T follicular helper cell (primary cell): ENCODE measurements around the gene LRP1B.

Experiments
- DNase-seq: peaks from one replicate; pipeline ENCODE4 v3.0.0-alpha.2; 2020; ENCODE audit warnings: low read depth

The LRP1B gene

DNA sequence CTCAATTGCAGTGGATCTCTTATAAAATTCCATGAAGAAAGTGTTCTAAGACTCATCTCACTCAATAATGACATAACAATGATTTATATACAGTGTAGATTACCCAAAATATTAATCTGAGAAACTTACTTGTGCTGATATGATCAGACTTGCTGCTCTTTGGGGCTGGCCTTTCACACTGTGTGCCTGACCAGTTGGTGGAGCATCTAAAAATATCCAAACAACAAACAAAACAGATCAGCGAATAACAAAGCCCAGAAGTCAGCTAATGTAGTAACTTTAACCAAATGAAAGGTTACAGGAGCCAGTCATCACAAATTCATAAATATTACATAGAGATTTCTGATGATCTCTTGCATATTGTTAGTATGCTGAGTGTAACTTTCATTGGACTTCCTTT, 1883.9 kb downstream of the LRP1B start:
- DNase-seq: no peak

DNA sequence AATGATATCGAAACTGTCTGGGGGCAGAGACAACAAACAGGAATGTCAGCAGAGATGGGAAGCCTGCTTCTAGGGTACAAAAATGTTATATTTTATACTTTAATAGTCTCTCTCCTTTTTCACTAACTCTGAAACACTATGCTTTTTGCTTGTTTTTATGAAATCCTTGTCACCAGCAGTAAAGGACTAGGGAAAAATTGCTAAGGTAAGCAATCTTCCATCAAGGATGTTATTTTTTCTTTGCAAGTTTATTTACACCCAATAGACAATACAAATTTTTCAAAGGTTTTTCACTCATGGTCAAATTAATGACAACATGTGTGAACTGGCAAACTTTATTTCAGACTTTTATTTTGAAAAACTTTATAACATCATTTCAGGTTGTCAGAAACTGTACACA, 1884.8 kb downstream of the LRP1B start:
- DNase-seq: no peak

DNA sequence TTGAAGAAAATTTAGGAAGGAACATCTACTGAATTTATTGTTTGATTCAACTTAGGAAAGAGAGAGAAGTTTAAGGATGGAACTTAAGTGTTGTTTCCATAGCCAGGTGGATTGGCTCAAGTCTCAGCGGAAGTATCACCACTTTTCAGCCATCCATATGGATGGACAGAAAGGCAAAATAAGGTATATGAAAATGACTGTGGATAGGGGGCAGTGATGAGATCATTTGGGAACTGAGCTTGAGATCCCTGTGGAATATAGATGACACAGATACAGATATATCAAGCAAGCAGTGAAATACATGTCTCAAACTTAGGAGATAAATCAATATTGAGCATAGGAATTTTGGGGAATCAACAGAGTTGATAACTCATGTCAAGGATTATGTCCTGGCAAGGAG, 1887.9 kb downstream of the LRP1B start:
- DNase-seq: no peak

DNA sequence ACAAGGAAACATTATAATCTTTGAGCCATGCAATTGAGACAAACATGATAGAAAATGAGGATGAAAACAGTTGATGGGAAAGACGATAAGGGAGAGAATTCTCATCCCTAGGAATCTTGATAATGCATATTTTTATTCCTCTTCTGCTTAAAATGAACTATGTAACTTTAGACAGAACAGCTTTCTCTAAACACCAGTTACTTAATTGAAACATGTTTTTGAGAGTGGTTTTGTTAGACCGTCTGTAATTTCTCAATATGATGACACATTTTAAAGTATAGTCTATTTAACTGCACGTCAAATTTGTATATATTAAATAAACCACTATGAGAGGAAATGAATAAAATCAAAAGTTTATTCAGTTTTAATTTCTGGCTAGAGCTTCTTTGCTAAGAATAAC, 1896.7 kb downstream of the LRP1B start:
- no peak for DNase-seq

DNA sequence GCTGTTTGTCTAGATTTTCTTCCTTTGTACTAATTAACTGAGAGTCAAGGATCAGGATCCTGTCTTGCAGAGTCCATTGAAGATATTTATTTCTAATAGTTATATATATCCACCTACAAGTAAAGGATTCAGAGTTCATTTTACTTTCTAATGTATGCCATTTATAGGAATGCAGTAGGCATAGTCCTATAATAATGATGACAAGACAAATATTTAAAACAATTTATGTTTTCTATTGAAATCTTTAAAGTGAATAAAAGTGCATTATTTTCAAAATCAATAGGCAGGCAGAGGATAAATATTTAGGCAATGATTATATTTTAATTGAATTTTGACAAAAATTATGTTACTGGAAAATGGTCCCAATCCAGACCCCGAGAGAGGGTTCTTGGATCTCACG, 1919.9 kb downstream of the LRP1B start:
- no peak for DNase-seq

DNA sequence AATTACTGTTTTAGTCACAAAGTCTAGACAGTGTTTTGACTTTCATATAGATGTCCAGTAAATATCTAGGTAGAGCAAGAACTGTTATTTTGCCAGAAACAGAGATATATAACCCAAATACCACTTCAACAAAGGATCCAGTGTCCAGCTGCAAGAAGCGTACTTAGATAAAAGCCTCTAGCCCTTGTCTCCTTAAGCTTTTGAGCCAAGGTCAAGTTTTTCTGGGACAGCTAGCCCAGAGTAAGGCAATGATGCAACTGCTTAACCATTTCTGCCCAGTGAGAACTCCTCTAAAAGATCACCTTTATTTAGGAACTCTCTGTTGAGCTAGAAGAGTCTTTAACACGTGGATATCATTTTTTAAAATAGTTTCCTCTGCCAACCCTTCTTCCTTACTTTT, 1925.7 kb downstream of the LRP1B start:
- no peak for DNase-seq

DNA sequence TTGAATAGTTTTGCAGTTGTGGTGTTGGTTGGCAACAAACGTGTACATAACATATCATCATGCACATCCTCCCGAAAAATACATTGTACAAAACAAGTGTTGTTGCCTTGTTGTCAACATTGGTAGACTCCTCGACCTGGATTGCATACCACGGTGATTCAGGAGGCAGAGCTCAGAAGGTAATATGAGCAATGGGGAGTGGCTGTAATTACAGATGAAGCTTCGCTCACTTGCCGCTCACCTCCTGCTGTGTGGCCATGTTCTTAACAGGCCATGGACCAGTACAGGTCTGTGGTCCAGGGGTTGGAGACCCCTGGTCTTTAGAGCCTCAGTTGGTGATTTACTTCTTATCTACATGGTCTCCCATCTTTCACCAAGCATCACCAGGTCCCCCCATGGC, 1927.5 kb downstream of the LRP1B start:
- no peak for DNase-seq

DNA sequence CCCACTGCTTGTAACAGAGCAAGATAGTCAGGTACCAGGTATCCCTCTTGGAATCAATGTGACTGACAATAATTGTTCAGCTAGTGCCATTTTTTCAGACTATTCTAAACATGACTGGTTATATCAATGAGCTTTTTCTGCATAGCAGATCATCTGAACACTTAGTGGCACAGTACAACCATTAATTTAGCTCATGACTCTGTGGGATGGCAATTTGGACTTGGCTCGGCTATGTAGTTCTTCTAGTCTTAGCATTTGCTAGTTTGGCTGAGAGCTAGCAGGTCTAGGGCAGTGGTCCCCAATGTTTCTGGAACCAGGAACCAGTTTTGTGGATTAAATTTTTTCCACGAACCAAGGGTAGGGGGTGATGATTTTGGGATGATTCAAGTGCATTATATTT, 1929.2 kb downstream of the LRP1B start:
- DNase-seq: no peak

DNA sequence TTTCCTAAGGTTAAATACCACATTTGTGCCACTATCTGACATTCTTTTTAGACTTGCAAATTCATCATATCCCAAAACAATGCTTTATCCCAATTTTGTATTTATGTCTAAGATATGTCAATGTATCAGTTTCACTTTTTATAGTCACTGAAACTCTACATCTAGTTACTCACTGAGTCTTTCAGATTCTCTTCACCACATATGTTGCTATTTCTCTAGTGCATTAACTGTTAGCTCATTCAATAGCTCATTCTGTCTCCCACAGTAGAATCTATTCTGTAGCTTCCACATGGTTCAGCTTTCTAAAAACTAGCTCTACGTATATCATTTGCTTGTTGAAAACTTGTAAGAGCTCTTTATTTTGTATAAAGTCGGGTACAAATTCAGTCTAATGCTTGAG, 1930.1 kb downstream of the LRP1B start:
- DNase-seq: no peak

DNA sequence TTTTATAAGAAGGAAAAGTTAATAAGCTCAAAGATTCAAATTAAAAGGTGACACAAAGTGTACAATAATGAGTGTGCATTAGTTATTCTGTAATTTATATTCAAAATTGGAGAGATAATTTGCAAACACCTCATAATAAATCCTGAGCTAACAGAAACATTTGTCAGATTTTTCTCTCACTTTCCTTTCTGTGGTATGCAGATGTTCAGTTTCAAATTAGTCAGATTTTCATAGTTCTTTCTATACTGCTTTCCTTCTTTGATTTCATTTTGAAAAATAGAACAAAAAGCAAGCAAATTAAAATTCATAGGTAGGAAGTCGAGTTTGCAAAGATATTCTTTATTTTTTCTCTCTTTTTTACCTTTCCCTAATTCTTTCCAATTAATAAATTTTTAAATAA, 1930.5 kb downstream of the LRP1B start:
- DNase-seq: no peak

DNA sequence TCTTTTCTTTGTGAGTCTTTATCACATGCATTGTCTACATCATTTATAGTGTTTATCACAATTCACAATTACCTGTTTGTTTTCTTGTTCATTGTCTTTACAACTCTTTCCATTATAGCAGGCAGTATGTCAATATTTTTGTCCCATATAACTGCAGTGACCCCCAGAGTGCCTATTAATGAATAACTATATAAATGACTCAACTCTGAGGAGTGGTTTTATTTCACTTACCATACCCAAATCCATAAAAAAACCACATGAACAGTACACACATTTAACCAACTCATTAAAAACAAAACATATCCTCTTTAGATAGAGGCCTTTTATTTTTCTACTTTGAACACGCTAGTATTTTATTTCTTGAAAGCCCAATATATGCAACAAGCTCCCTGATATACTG, 1931.5 kb downstream of the LRP1B start:
- DNase-seq: no peak

DNA sequence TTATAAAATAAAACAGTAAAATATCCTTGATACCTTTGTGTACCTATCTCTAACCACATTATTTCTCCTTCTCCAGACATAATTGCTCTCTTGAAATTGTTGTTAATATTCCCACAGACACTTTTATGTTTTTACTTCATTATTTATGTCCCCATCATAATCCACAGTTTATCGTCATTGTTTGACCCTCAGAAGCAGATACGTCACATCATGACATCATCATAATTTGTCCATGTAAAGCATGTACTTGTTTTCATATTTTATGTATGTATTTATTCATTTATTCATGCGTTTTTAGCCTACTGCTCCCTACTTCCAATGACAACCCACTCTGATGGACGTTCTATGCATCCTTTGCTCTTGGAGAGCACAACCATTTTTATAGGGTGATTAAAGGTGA, 1943.7 kb downstream of the LRP1B start:
- DNase-seq: no peak

DNA sequence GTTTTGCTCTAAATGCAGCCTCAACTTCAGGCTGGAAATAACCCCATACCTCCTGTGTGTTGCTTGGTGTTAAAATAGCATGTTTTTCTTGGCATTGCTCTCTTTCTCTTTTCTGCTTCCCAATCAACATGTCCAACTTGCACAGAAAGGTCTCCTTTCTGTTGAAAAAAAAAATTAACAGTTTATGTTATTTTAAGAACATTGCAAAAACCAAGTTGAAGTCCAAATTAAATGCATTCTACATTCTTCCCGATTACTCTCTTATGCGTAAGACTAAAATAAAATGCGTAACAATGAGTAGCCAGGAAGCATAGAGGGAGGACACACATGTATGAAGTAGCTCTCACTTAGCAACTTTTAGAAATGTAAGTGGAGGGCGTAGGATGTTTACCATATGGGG, 1944.5 kb downstream of the LRP1B start:
- DNase-seq: no peak

DNA sequence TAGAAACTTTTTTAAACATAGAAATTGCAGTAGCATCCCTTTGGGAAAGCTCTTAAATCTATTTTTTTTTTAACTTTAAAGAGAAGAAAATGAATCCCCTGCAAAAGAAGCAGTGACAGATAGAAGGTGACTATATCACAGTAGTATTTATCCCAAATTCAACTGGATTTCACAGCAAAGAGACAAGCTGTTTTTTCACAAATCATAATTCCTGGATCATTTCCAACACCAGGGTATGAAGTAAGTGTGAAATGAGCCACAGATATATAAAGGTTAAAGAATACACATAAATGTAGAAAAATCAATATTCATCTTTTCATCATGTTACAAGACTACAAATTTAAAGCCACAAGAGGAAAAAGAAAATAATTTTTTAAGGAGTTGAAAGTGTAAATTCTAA, 1945.7 kb downstream of the LRP1B start:
- no peak for DNase-seq

DNA sequence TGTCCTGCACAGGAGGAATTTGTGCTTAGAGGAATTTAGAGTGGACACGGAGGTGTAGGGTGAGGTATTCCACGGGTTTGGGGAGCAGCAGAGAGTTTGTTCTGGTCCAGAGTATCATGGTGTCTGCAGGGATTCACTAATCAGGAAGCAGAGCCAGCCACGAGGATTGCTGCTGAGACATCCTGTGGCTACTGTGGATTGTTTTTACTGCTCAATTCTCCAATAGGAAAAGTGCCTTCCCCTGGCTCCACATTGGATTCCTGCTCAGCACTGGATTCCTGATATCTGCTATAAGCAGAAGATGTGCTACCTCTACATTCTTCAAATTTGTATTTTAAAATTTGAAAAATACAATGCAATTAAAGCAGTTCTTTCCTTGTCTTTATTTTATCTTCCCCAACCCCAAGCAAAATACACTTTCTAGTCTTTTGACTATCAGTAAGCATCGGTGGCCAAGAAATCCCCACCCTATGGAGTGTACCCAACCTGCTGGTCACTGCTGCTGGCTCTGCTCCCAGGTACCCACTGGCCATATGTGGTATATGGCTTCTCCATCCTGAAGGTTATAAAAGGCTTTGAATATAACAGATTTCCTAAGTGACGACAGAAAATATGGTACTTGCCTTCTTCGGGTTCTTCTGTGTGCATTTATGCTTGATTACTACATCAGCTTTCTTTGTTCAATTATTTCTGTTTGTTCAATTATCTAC, 1947.6 kb downstream of the LRP1B start:
- DNase-seq: no peak
